Left kidney (tissue), 2 donors: ENCODE data around the gene ARGLU1. TPM values are rescaled to one million over a fixed set of nuclear protein-coding genes. Genes with fewer than 3 reads are reported as not detected.

Experiments
- DNase-seq: peaks from one replicate; pipeline ENCODE4 v3.0.0-alpha.2; 2013
- polyA plus RNA-seq: library from polyadenylated mRNA; unstranded; fragments of 120-200 nt; gene quantifications from one replicate; pipeline ENCODE4 v1.2.1, GENCODE V29; 2013; ENCODE audit not compliant: insufficient read length

Gene ARGLU1
- polyA plus RNA-seq, 1 donor, result 434 TPM

DNA sequence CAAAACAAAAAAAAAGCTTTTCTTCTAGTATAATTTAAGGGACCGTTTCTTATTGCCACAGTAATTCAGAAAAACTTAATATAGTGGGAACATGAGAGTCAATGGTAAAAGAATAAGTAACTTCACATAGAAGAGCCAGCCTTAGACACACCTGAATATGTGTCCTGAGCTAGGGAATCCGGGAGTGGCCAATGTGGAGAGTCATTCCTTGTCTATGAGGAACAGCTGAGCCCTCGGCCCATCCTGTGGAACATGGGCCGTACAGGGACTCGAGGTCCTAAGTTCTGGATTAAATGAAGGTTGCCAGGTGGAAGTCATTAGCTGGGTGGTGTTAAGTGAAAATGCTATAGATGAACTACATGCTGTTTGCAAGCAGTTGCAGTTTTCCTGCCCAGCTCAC lies 64.7 kb downstream of the ARGLU1 start:
- no peak for DNase-seq

DNA sequence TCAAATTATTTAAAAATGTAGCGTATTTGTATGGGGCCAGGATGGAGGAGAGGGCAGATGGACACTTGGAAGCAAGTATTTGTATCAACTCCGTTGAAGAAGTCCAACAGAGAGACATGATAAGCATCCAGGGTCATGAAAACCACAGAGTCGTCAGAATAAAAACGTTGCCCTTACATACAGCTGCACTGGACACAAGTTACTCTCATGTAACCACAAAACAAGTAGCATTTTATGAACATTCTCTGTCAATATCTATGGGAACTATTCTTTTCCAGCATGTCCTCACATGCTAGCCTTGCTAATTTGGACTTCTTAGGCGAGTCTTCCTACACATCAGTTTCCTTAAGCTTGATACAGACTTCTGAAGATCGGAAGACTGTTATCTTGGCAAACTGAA lies 67.5 kb downstream of the ARGLU1 start:
- DNase-seq, result no peak

DNA sequence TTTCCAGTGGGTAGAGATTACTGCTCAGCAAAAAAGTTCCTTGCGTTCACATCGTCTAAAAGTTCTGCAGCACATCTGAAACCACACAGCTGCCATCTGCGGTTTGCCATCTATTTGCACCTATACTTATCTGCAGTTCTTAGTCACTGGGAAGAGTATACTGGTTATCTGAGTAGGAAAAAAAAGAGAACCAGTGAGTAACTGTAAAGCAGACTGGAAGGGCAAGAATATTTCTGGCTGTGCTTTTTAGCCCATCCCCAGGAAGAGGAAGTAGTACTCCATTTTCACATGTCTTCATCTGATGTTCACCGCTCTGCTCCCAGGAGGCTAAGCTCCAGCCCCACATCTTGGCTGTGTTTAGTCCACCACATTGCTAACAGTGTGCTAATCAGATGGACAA lies 68.0 kb downstream of the ARGLU1 start:
- no peak for DNase-seq

DNA sequence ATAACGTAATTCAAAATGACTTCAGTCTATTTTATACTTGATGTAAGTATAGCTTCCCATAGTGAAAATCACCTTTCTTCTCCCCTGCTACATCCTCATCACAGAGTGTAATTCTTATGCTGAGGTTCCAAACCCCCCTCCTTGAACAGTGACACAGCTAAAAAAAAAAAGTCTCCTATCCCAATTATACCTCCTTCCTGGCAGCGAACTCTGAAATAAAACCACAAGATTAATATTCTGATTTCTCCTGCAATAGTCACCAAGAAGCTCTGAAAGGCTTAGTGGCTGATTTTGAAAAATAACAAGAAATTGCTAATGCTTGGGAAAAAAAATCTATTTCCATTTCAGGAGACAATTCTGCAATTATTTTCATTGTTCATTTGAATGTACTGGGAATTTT lies 68.8 kb downstream of the ARGLU1 start:
- DNase-seq, result no peak

DNA sequence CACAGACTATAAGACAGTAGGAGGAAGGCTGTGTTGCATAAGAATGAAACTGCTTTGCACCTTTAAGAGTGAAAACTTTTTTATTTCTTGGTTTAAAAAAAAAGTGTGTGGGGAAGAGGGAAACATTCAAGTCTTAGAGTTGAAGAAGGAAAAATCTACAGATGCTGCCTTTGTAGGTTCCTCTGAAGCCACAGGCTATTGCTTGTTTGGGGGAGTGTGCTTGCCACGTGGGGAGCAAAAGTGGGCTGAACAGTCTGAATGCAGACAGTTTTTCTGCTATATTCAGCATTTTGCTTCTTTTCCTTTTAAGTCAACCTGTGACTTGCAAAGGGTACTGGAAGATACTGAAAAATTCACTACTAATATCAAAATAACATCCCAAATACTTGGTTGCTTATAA lies 69.4 kb downstream of the ARGLU1 start:
- no peak for DNase-seq

DNA sequence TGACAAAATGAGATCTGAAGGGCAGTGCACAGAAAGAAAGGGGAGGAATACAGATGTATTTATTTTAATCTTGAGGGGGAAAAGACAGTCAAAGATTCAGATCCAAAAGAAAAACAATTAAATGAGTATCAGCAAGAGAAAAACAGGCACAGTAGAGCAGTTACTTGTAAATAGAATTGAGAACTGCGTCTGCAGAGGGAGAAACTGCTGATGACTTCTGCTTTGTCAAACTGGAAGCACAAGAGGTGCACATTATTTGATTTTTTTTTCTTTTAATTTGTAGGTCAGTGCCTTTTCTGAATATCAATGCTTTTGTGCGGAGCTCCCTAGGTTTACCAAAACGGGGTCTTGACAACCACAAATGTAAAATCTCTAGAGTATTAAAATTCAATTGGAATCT lies 69.8 kb downstream of the ARGLU1 start:
- no peak for DNase-seq

DNA sequence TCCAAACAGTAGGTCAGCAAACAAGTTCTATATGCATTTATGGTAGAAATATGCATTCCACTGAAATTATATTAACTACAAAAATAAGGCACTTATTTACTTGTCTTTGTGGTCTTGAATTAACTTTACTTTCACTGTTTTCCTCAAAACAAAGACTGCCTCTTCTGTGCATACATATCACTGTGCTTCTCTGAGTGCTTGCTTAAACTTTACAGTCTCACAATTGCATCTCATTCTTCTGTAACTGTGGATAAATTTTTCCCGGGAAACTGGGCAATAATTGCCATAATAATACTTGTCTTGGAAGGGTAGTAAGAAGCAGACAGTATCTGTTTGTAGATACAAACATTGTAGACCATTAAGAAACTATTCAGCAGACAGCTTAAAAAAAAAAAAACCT lies 70.9 kb downstream of the ARGLU1 start:
- no peak for DNase-seq

DNA sequence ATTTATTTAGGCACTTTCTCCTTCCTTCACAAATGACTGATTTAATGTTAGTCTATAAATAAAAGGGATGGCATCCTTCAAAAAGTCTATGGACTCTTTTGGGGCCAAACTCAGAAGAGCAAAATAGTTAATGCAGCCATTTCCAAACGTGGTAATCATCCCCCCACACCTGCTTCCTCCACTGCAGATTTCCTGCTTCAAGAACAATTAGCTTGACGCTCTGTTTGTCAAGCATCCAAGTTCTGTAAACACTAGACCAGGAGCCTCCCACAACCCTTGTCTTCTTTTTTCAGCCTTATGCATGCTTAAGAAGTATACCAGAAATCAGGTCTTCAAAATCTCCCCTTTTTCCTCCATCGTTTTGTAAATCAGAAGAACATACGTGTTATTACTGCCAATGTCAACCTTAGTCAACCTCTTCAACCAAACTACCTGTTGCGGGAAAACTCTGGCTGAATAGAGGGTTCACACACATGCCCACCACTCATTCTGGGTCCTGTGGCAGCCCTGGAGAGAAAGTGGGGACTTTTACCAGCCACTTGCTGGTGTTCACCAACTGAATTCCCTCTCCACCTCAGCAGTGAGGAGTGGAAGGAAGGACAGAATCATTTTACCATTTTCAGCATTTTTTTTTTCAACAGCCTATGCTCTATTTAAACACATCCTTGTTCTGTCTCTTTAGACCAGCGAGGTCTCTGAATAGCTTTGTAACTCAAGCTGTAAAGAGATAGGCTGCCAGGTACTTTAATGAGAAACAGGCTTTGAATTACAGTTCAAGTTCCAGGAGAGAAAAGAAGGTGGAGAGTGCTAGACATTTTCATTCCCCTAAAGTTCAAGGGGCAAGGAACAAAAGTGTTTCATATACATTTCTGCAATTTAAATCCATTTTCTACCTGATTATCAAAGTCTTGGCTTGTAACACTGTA lies 71.6 kb downstream of the ARGLU1 start:
- no peak for DNase-seq

DNA sequence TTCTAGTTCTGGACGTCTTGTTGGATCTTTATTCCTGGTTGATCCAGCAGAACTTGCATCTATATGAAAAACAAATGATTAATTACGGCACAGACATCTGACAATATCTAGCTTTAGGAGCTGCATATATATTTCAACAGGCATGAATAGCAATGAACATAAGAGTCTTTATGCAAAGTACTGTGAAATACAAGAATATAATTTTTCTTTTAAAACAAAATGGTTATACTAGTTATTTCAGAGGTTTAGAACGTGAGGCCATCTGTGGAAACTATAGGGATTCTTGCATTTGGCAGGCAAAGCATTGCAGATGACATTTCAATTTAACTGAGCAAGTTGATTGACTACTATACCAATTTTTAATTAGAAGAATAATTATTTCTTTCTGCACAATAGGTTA lies 73.0 kb downstream of the ARGLU1 start:
- no peak for DNase-seq

DNA sequence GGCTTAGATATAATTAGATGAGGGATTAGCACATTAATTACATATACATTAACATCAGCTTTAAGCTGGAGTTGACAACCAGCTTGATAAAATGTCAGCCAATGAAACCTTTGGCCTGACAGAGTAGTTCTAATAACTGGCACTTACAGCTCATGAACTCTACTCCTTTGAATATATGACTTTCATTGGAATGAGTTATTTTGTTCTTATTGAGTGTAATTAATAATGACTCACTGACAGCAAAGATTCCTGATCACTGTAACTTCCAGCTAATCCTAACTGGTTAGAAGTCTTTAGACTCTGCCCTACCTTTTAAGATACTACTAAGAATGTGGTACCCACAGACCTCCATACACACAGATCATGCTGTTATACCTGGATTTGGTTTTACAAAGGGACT lies 73.4 kb downstream of the ARGLU1 start:
- no peak for DNase-seq

DNA sequence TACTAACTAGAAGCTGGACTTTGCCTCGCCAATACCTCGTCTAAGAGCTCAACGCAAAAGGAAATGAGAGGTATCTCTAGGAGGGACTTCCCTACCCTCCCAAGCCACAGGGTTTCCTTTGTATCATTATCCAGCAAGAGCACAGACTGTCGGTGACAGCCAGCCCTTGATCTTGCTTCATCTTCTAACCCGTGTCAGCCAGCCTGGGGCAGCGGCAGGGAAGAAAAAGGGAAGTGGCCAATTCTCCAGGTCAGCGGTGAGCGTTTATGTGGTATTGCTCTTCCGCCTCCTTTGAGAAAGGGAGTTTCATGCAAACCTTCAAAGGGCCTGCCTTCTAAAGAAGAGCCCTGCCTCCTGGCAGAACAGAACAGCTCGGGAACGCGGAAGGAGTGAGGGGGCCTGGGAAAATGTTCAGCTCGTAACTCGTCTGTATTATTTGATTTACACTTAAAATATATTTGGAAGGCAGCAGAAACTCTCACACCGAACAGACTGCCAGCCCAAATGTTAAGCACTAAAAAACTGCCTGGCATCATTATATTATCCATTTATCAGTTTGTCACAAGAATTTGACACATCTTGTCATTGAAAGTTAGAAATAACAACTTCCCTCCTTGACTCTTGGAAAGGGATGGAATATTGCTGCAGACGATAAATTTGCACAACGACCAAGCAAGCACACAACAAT lies 74.3 kb downstream of the ARGLU1 start:
- no peak for DNase-seq

DNA sequence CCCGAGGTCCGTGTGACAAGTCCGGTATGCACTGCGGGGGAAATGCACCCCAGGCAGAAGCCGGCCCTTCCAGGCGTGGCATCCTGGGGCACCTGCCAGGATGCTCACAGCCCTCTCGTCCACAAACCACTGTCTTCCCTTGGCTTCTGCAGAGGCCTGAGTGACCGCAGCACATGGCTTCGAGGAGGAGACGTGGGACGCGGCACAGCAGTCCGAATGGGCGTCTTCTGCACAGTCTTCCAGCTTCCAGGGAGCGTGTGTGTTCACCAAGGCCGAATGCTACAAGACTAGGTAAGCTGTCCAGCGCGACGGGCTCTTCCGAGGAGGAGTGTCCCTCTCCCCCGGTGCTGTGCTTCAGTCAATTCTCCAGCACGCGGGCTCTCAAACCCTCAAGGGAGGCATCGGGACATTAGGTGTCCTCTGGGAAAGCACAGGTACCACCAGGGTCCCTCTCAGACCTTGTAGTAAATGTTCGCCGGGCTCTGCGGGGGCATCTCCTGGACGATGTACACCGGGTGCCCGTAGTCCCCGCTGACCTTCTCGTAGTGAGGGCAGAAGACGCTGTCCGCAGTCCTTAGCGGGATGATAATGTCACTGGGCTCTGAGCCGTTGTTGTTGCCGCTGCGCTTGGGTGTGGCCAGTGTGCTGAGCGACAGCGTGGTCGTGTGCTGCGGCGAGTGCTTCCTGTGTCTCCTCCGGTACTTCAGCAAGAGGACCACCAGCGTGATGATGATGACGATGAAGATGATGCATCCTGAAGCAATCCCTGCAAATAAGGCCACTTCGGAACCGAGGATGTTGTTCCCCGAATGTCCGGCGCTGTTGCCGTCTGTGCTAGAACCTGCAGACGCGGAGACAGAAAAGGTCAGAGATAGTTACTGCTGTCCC lies 75.1 kb downstream of the ARGLU1 start:
- DNase-seq, result no peak

DNA sequence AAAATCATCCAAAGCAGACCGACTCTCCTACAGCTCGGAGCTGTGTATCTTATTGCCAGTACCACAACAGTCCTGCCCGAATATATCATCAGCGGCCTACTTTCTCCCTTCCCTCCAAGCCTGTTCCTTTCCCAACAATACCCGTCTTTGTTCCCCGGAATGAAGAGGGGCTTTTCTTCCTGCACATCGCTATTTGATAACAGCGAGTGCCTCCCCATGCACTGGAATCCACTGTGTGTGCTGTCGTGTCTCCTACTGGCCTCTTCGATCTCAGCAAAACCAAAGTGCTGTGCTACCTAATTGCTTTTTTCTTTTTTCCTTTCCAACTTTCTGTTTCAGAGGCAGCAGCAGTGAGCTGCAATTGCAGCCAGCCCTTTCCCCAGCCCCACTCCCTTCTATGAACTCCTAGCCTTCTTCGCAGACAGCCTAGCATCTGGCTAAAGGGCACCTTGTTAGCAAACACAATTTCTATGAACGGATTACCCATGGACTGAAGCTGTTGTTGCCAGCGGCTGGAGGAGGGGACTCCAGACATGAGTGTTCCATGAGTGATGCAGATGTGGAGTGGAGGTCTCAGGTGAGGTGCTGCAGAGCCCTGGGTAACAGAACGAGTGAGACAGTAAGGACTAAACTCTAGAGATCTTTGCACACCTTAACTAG lies 75.9 kb downstream of the ARGLU1 start:
- no peak for DNase-seq

Other genes with a start within 250 kb of the ARGLU1 start
- 140 TPM for gene EFNB2, start 32.5 kb downstream of the ARGLU1 start, polyA plus RNA-seq